Fibroblast of mammary gland (primary cell): ENCODE measurements around the gene THBS2.

Experiments
- DNase-seq: peaks from one replicate; pipeline ENCODE4 v3.0.0-alpha.2; 2010; ENCODE audit warnings: low read depth
- H3K4me3 ChIP-seq: 2 replicates; pipeline ENCODE4 v1.5.1; 2011; ENCODE audit warnings: low read depth, mild to moderate bottlenecking, low read length, moderate library complexity; ENCODE audit not compliant: control insufficient read depth
- TF ChIP-seq, protein P1 (sequence below): conservative IDR thresholded peaks from 2 replicates; pipeline ENCODE4 v1.5.1; 2011; ENCODE audit warnings: low read depth, low read length, inconsistent platforms; ENCODE audit not compliant: control insufficient read depth, insufficient read depth

The THBS2 gene

GRCh38 chr6:169251822-169252504 lies 1.7 kb downstream of the THBS2 start:
- H3K4me3 ChIP-seq, result peak overlapping the region; percentile 97
- no peak for DNase-seq
- TF ChIP-seq, protein P1, sequence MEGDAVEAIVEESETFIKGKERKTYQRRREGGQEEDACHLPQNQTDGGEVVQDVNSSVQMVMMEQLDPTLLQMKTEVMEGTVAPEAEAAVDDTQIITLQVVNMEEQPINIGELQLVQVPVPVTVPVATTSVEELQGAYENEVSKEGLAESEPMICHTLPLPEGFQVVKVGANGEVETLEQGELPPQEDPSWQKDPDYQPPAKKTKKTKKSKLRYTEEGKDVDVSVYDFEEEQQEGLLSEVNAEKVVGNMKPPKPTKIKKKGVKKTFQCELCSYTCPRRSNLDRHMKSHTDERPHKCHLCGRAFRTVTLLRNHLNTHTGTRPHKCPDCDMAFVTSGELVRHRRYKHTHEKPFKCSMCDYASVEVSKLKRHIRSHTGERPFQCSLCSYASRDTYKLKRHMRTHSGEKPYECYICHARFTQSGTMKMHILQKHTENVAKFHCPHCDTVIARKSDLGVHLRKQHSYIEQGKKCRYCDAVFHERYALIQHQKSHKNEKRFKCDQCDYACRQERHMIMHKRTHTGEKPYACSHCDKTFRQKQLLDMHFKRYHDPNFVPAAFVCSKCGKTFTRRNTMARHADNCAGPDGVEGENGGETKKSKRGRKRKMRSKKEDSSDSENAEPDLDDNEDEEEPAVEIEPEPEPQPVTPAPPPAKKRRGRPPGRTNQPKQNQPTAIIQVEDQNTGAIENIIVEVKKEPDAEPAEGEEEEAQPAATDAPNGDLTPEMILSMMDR, result no peak

- TF ChIP-seq, protein P1, result no peak
- no peak for DNase-seq
- peak overlapping the region; percentile 97 for H3K4me3 ChIP-seq
Observed at GRCh38 chr6:169251371-169251802, 2.3 kb downstream of the THBS2 start.

- peak overlapping the region; percentile 97 for H3K4me3 ChIP-seq
- DNase-seq, result peak; percentile 96
- TF ChIP-seq, protein P1, result no peak
Observed at GRCh38 chr6:169250660-169251059, 3.0 kb downstream of the THBS2 start.

DNA sequence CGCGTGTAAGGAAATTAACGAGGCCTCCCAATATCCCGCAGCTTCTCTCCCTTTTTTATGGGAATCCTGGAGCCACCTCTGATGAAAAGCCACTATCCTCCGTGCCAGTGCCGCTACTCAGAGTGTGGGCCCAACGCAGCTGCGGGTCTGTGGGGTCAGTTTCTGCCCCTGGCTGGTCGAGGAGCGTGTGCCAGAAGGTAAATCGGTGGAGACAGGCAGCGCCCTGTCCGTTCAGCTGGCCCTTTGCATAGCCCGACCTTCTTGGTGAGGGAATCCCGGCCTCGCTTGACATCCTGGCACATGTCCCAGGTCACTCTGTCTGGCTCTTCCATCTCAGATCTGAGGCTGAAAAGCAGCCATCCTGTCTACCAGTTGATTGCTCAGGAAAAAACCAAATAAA lies 4.6 kb downstream of the THBS2 start:
- DNase-seq, result no peak
- TF ChIP-seq, protein P1, result no peak
- H3K4me3 ChIP-seq, result no peak overlapping the region

DNA sequence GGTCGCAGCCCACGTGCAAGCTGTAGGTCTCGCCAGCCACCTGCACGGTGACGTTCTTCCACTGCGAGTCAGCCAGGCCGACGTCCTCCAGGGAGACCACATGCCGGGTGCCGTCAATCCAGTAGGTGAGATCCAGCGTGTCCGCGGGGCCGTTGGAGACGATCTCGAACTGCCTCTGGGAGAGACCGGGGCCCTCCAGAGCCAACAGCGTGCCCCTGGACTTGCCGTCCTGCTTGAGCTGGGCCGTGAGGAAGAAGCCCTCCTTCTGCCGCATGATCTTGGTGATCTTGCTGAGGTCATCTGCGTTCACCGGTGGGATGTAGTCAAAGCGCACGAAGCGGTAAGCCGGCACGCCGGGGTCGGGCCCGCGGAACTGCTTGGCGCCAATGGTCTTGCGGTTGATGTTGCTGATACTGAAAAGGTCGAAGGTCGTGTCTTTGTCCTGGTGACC lies 5.1 kb downstream of the THBS2 start:
- TF ChIP-seq, protein P1, result no peak

DNA sequence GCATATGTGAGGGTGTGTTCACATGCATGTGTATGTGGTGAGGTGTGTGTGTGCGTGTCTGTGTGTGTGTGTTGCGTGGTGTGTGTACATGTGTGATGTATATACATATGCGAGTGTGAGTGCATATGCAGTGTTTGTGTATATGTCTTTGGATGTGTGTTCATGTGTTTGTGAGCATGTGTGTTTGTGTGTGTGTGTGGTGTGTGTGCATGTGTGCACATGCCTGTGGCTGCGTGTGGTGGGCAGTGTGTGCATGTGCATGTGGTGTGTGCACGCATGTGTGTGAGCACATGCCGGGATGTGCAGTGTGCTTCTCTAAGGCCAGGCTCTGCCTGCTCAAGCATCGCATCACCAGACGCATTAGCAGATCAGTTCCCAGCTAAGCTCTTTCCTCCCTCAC lies 5.7 kb downstream of the THBS2 start:
- no peak overlapping the region for H3K4me3 ChIP-seq
- no peak for DNase-seq
- TF ChIP-seq, protein P1, result no peak

More for the DNA sequence above, 5.1 kb downstream of the THBS2 start:
- DNase-seq, result no peak
- no peak overlapping the region for H3K4me3 ChIP-seq
